HK-2 (cell line): ENCODE results near the gene CYTH2.
A peak's percentile ranks its signal among the peaks of the same experiment; 100 is the strongest.
"Not testable (repeated sequence)": the region's sequence is repeated elsewhere in the genome, so short reads cannot be mapped to it uniquely, and the experiment has no call there.

Experiments used
- DNase-seq: peaks from one replicate; pipeline ENCODE4 v3.0.0-alpha.2; 2018; ENCODE audit not compliant: unreplicated experiment

Gene CYTH2

DNA sequence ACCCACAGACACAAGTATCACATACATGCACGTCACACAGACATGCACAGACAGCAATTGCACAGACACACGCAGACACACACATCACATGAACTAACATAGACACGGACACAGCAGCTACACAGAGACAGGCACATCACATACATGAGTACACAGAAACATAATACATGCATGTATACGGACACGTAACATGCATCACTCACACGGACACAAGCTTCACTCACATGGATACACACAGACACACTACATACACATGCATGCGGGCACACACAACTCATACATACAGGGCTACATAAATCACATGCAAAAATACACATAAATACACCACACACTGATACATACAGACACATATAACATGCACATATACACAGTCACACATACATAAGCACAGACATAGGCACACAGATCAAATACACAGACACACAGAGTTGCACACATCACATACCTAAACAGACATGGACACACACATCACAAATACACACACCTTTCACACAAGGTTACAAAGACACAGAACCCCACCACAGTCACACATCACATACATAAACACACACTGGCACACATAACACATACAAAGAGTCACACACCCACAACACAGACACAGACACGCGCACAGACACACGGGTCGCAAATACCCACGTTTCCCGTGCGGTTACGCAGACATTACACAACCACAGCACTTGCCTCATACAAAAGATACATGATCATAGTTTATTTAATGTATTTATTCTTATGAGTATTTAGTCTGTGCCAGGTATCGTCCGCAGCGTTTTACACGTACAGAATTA lies 43.5 kb downstream of the CYTH2 start:
- DNase-seq = no peak

DNA sequence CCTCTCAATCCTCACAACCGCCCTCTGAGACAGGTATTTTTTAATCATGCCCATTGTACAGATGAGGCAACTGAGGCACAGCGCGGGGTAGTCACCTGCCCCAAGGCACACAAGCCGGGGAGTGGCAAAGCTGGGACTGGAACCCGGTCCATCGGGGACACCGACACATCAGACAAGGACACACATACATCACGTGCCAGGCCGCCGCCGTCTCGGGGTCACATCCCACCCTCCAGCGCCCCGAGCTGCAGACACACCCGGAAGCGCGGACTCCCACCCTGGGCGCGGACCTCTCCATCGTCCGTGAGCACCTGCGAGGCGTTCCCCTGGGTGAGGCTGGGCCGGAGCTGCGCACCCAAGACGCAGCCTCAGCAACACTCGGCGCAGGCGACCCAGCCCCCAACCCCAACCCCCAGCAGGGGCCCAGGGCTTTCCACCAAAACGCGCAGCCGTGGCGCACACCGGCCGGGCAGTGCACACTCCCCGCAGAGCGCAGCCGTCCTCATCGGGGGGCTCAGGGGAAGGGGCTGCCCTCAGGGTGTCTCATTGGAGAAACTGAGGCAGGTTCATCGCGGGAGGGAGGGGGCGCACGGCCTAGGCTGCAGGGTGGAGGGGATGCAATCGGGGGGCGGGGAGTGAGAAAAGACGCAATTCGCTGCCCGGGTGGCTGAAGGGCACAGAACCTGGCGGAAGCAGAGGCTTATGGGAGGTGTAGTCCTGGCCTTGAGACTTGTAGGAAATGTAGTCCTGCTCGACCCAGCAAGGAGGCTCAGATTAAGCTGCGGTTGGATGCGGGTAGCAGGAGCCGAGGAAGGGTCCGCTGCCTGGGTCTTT lies 44.3 kb downstream of the CYTH2 start:
- peak; percentile 56 for DNase-seq

DNA sequence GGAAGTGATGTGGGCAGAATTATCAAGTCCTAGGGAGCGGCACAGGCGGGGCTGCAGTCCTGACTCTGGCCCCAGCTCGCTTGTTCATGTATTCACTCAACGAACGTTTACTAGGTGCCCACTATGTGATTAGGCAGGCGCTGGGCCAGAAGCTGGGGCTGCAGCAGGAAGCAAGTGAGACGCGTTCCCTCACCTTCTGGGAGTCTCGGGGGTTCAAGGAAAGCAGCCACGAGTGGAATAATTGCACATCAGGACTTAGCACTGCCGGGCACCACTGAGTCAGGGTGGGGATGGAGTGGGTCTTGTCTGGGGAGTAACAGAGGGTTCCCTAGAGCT lies 44.9 kb downstream of the CYTH2 start:
- no peak for DNase-seq

DNA sequence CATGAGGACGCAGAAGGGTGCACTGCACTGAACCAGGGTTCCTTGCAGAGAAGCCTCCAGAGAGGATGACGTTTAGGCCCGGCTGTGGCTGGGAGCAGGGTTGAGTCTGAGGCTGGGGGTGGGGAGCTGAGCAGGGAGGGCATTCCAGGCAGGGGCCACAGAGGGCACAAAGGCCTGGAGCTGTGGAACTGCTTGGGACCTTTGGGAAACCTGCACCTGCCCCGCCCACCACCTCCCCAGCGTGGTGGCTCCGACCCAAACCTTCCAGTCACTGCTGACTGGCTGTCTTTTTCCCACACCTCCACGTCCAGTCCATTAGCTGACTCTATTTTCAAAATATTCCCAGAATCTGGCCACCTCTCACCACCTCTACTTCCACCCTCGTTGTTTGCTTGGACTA lies 47.4 kb downstream of the CYTH2 start:
- DNase-seq = no peak

DNA sequence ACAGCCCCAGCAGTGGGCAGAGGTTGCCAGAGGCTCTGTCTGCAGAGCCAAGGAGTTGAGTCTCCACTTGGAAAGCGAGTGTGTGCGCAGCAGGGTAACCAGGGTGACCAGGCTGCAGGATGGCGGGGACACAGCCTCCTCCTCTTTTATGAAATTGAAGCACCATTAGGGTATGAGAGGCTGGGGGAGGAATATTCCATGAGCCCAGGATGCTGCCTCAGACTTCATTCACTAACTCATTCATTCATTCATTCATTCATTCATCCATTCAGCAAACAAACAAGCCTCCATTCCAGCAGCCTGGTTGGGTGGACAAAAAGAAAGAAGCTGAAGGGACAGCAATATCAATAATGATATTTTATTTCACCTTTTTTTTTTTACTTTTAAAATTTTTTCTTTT lies 49.0 kb downstream of the CYTH2 start:
- no peak for DNase-seq

DNA sequence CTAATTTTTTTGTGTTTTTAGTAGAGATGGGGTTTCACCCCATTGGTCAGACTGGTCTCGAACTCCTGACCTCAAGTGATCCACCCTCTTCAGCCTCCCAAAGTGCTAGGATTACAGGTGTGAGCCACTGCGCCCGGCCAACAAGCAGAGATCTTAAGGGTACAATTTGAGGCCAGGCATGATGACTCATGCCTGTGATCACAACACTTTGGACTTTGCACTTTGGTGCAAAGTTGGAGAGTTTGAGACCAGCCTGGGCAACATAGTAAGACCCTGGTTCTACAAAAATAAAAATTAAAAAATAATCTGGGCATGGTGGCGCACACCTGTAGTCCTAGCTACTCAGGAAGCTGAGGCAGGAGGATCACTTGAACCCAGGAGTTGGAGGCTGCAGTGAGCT lies 50.3 kb downstream of the CYTH2 start:
- DNase-seq = not testable (repeated sequence)

DNA sequence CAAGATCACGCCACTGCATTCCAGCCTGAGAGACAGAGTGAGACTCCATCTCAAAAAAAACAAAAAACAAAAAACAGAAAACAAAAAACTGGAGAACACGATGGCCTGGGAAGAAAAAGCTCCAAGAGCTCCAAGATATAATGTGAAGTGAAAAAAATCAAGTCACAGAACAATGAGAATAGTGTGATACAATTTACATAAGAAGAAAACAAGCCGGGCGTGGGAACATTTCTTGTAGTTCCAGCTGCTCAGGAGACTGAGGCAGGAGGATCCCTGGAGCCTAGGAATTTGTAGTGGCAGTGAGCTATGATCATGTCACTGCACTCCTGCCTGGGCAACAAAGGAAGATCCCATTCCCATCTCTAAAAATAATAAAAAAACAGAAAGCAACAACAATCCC lies 51.0 kb downstream of the CYTH2 start:
- no peak for DNase-seq

DNA sequence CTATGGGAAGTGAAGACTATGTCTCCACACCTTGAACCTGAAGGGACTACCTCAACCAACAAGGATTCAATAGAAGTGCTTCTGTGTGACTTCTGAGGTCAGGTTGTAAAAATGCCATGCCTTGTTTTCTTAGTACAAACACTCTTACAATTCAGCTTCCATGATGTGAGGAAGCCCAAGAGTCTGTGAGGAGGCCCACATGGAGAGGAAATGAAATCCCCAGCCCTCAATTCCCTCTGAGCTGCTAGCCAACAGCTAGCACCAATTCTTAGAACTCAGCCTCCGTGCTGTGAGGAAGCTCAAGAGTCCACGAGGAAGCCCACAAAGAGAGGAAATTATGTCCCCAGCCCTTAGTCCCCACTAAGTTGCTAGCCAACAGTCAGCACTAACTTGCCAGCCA lies 55.1 kb downstream of the CYTH2 start:
- DNase-seq = no peak

DNA sequence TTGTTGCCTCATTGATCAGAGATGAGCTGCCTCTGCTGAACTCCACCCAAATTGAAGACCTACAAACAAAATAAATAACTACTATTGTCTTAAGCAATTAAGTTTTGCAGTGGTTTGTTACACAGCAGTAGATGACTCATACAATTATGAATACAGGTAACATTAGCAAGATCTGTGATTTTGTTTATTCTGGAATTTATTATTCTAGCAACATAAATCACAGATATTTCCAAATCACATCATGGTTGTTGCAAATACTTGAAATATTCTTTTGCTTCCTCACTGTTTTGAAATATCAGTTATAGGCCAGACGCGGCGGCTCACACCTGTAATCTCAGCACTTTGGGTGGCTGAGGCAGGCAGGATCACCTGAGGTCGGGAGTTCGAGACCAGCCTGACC lies 55.6 kb downstream of the CYTH2 start:
- DNase-seq = no peak

DNA sequence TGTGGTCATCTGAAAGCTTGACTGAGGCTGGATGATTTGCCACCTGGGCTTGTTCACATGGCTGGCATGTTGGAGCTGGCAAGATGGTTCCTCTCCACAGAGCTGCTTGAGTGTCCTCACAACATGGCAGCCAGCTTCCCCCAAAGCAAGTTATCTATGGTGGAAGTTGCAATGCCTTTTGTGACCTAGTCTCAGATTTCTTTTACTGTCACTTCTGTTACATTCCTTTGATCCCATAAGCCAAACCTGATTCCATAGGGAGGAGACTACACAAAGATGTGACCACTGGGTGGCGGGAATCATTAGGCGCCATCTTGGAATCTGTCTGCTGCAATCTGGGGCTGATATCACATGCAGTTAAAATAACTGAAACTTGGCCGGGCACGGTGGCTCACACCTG lies 60.0 kb downstream of the CYTH2 start:
- DNase-seq = no peak

DNA sequence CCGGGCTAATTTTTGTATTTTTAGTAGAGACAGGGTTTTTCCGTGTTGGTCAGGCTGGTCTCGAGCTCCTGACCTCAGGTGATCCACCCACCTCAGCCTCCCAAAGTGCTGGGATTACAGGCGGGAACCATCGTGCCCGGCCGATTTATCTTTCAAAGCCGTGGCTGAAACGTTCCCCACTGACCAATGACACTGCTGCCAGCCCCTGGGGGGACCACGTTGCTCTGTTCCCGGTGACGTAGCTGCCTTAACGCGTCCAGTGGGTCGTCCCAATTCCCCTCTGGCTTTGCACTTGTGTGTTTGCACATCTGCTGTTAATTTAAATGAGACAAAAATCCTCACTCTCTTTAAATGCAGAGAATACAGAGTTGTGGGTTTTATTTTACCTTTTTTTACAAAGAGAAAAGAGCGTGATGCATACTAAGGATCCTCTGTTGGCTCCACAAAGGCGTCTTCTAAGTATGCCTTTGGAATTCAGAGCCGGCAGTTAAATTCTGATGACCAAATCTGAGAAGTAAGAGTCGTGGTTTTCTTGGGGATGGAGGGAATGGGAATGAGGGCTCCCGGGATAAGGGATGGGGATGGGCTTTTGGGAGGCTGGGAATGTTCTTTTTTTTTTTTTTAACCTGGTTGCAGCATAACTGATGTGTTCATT lies 61.0 kb downstream of the CYTH2 start:
- DNase-seq = no peak

DNA sequence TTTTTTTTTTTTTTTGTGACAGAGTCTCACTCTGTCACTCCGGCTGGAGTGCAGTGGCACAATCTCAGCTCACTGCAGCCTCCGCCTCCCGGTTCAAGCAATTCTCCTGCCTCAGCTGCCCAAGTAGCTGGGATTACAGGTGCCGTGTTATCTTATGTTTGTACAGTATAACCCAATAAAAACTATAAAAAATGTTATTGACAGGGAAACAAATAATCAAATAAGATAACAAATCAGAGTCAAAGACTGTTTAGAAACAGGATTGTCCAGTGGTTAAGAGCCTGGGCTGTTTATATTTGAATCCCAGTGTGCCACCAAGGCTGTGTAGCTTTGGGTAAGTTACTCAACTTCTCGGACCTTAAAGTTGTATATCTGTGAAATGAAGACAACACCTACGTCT lies 61.6 kb downstream of the CYTH2 start:
- DNase-seq = no peak
